ENCODE results near the gene ITGB4.

Gene ITGB4

GRCh38 chr17:75779987-75780889 is 59.0 kb downstream of the ITGB4 start:
- Histone ChIP-seq H3K27ac (replicated peaks) (peak overlapping the region; percentile 22), H3K27me3 (ENCODE audit: insufficient read depth, poor library complexity, severe bottlenecking) (no peaks in the 10 kb centered on the region), H3K4me3 (replicated peaks; ENCODE audit: insufficient read depth, low read length) (no peak overlapping the region)
- TF ChIP-seq GABPA (IDR thresholded peaks at IDR 0.05; ENCODE audit: low read depth) = no peak
- no peak for TF ChIP-seq POLR2AphosphoS5 (IDR thresholded peaks at IDR 0.05; ENCODE audit: low read depth)
- no peak for TF ChIP-seq REST (IDR thresholded peaks at IDR 0.05; ENCODE audit: insufficient replicate concordance, low read depth)
- DNase-seq (ENCODE audit: low read depth in 1 of 2, low spot score in 1 of 2) = no peak

DNA sequence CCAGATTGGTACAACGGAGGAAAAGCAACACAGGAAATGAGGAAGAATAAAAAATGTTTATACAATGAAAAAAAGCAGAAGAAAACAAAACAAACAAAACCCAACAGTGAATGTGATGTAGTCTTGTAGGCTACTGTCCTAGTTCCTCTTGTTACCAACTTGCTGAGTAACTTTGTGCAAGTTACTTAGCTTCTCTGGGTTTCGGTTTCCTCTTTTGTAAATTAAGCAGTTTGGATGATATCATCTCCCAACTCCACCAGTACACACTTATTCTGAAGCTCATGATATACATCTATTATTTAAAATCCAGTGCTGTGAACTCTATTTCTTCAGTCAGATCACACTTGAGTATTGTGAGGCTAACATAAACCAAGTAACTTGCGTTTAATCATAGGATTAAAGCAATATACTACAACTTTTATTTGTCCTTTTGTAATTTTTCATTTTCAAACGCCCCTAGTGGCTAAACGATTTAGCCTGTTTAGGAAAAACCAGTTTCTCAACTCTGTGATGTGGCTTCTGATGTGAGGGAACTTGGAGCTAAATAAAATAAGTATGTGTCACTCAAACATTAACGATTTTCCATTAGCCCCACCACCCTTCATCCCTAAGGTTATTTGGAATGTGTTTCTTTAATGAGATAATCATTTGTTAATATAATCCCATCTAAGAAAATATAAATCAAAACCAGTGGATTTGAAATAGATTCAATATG is 62.0 kb downstream of the ITGB4 start:
- Histone ChIP-seq H3K4me3 (replicated peaks; ENCODE audit: insufficient read depth, low read length) (no peak overlapping the region), H3K27ac (replicated peaks) (peak overlapping the region; percentile 100), H3K27me3 (ENCODE audit: insufficient read depth, poor library complexity, severe bottlenecking) (no peaks in the 10 kb centered on the region)
- DNase-seq (ENCODE audit: low read depth in 1 of 2, low spot score in 1 of 2) = peak in 1 of 2 experiments; percentile 70
- TF ChIP-seq REST (IDR thresholded peaks at IDR 0.05; ENCODE audit: insufficient replicate concordance, low read depth) = no peak
- TF ChIP-seq POLR2AphosphoS5 (IDR thresholded peaks at IDR 0.05; ENCODE audit: low read depth) = no peak
- TF ChIP-seq, protein P1, sequence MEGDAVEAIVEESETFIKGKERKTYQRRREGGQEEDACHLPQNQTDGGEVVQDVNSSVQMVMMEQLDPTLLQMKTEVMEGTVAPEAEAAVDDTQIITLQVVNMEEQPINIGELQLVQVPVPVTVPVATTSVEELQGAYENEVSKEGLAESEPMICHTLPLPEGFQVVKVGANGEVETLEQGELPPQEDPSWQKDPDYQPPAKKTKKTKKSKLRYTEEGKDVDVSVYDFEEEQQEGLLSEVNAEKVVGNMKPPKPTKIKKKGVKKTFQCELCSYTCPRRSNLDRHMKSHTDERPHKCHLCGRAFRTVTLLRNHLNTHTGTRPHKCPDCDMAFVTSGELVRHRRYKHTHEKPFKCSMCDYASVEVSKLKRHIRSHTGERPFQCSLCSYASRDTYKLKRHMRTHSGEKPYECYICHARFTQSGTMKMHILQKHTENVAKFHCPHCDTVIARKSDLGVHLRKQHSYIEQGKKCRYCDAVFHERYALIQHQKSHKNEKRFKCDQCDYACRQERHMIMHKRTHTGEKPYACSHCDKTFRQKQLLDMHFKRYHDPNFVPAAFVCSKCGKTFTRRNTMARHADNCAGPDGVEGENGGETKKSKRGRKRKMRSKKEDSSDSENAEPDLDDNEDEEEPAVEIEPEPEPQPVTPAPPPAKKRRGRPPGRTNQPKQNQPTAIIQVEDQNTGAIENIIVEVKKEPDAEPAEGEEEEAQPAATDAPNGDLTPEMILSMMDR (IDR thresholded peaks at IDR 0.05; ENCODE audit: insufficient read depth, low read length) = peak; percentile 72
- TF ChIP-seq GABPA (IDR thresholded peaks at IDR 0.05; ENCODE audit: low read depth) = no peak; the same call in 1 of the 2 replicates
- TF ChIP-seq SPI1 (IDR thresholded peaks at IDR 0.05; ENCODE audit: borderline replicate concordance, low read depth) = peak; percentile 84

GRCh38 chr17:75783803-75784472 is 62.7 kb downstream of the ITGB4 start:
- Histone ChIP-seq H3K27me3 (ENCODE audit: insufficient read depth, poor library complexity, severe bottlenecking) (no peaks in the 10 kb centered on the region), H3K4me3 (replicated peaks; ENCODE audit: insufficient read depth, low read length) (peak overlapping the region; percentile 35), H3K27ac (replicated peaks) (peak overlapping the region; percentile 100)
- peak in 1 of 2 experiments; percentile 27 for DNase-seq (ENCODE audit: low read depth in 1 of 2, low spot score in 1 of 2)
- TF ChIP-seq SPI1 (IDR thresholded peaks at IDR 0.05; ENCODE audit: borderline replicate concordance, low read depth) = no peak
- TF ChIP-seq POLR2AphosphoS5 (IDR thresholded peaks at IDR 0.05; ENCODE audit: low read depth) = peak; percentile 18; the same call in 1 of the 2 replicates
- no peak for TF ChIP-seq REST (IDR thresholded peaks at IDR 0.05; ENCODE audit: insufficient replicate concordance, low read depth)

All from HL-60 (cell line).